Prostate gland (tissue), 2 donors: Measurements from ENCODE around the gene CEPT1. TPM values are rescaled to one million over a fixed set of nuclear protein-coding genes. Genes with fewer than 3 reads are reported as not detected.

Experiments
- DNase-seq: peaks from one replicate; pipeline ENCODE4 v3.0.0-alpha.2; 2019; ENCODE audit warnings: low spot score
- H3K27ac ChIP-seq, 2 donors: fragments of 200-600 bp; sonication (generic); 2 replicates each; pipeline ENCODE4 v1.5.1; 2017 to 2019
- H3K27me3 ChIP-seq: fragments of 200-600 bp; sonication (generic); replicated peaks from 2 replicates; pipeline ENCODE4 v1.5.1; 2019; ENCODE audit not compliant: insufficient read depth
- H3K36me3 ChIP-seq, 2 donors: fragments of 200-600 bp; sonication (generic); 1 replicate in 1 of 2; 2 replicates in 1 of 2; pipeline versions ENCODE4 v1.5.1 to v1.8.1; 2017 to 2019
- H3K4me1 ChIP-seq: fragments of 200-600 bp; sonication (generic); replicated peaks from 2 replicates; pipeline ENCODE4 v1.5.1; 2019
- H3K4me3 ChIP-seq, 2 donors: fragments of 200-600 bp; sonication (generic); 2 replicates each; pipeline ENCODE4 v1.5.1; 2017 to 2019
- H3K9me3 ChIP-seq: fragments of 200-600 bp; sonication (generic); 2 replicates; pipeline ENCODE4 v1.5.1; 2017
- CTCF ChIP-seq, 4 experiments: fragments of 200-600 bp in 2 of 4; fragments of 450-650 bp in 2 of 4; sonication (generic) in 2 of 4; IDR thresholded peaks; 1 replicate in 3 of 4; 2 replicates in 1 of 4; pipeline ENCODE4 v1.5.1; 2016 to 2019; ENCODE audit warnings: antibody characterized with exemption in 4 of 4, mild to moderate bottlenecking in 2 of 4, moderate library complexity in 2 of 4
- POLR2A ChIP-seq: fragments of 450-650 bp; IDR thresholded peaks from one replicate; pipeline ENCODE4 v1.6.1; 2016; ENCODE audit warnings: antibody characterized with exemption, mild to moderate bottlenecking
- POLR2AphosphoS5 ChIP-seq: sonication (generic); formaldehyde crosslinking; IDR thresholded peaks from one replicate; pipeline ENCODE4 v1.6.1; 2017; ENCODE audit warnings: antibody characterized with exemption
- WGBS: methylation state at CpG from one replicate; pipeline ENCODE4 v1.1.5; 2018; 5-methylcytosine and 5-hydroxymethylcytosine counted together
- intact Hi-C: fragments of 100-400 bp; cut with DNase I; formaldehyde crosslinking; loops from one replicate; pipeline ENCODE4 v1.14.2; 2022
- total RNA-seq, 2 donors: library from RNA; depleted of rRNA; stranded (reverse); fragments of >200 nt; gene quantifications; one replicate each; pipeline ENCODE4 v1.1.0, GENCODE V29; 2016

CEPT1 gene
- total RNA-seq, 2 donors from 2014 or later, result 32.2 to 52.5 TPM

DNA sequence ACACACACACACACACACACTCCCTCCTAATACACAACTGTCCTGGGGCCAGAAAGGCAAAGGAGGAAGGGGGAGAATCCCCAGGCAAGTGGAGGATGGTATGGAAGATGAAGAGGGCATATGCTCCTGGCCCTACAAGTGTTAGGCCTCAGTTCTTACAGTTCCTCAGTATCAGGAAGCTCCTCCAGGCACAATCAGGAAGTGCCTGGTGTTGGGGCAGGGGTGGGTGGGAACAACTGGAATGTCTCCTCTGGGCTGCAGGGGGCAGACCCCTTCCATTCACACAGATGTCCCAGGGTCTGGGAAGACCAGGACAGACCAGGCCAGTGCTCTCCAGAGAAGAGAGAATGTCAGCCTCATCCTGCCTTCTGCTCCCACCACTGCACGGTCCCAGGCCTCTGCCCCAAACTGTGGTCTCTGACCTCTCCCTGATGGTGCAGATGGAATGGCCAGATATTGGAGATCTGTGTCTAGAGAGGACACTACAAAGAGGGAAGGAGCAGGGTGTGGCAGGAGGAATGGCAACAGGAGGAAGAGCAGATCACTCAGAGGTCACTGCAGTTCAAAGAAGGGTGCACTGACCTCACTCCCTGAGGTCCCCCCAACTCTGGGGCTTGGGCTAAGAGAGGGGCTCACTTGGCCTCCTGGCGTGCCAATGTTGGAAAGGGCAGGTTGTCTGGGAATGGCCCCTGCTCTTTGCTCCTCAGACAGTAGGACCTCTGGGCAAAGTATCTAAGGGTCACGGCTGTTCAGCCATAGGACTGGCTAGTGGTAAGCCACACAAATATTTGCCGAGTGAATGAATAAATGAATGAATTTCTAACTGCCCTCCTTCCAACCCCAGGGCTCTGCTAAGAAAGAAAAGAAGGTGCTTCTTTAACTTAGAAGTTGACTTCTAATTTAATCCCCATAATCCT is 62.9 kb downstream of the CEPT1 start:
- H3K9me3 ChIP-seq, result no peaks in the 10 kb centered on the region
- no peak for TF ChIP-seq CTCF (IDR thresholded peaks at IDR 0.05)
- no peak for TF ChIP-seq POLR2A
- TF ChIP-seq POLR2AphosphoS5, result no peak
- WGBS, result 74% methylated on average over 4 of the region's 4 CpGs
- no peaks in the 10 kb centered on the region for H3K36me3 ChIP-seq
- no peak for DNase-seq
- peaks cover 7% of the 10 kb centered on the region for H3K4me1 ChIP-seq
- peak overlapping the region; percentile 76 to 89 for H3K27ac ChIP-seq
- intact Hi-C loops, result no loop called here
- peak overlapping the region; percentile 62 to 71 for H3K4me3 ChIP-seq
- H3K27me3 ChIP-seq, result no peaks in the 10 kb centered on the region

DNA sequence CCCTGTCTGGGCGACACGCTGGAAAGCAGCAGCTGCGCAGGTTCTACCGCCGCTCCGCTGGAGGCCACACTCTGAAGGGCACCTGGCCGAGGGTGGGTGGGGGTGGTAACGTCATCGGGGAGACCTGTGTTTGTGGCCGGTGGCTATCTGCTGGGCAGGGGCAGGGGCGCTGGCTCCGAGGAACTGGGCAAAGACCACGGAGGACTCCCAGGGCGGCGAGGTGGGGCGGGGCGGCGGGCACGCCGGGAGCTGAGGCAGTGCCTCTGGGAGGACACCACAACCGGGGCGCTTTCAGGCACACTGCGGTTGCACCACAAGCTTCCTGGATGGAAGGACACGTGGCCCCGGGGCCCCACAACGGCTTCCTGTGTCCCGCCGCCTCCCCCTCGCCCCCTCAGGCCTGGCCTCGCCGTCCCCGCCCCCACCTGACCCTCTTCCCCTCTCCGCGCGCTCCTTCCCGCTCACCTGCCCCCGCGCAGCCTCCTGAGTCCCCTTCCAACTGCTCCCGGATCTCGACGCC is 63.7 kb downstream of the CEPT1 start:
- peak; percentile 69 for DNase-seq
- intact Hi-C loops, result no loop called here

GRCh38 chr1:111204201-111204982 is 64.4 kb downstream of the CEPT1 start:
- 4% methylated on average over 43 of the region's 61 CpGs for WGBS
- H3K36me3 ChIP-seq, result no peaks in the 10 kb centered on the region
- H3K27me3 ChIP-seq, result no peaks in the 10 kb centered on the region
- peak; percentile 55 for DNase-seq
- no peaks in the 10 kb centered on the region for H3K9me3 ChIP-seq
- peak overlapping the region; percentile 62 to 71 for H3K4me3 ChIP-seq
- intact Hi-C loops, result no loop called here
- peak in 1 of 4 experiments; percentile 12 for TF ChIP-seq CTCF (IDR thresholded peaks at IDR 0.05)
- peak; percentile 75 for TF ChIP-seq POLR2A
- TF ChIP-seq POLR2AphosphoS5, result peak; percentile 10
- peak overlapping the region; percentile 76 to 89 for H3K27ac ChIP-seq
- H3K4me1 ChIP-seq, result peaks cover 7% of the 10 kb centered on the region

More for the DNA sequence above, 63.7 kb downstream of the CEPT1 start:
- Histone ChIP-seq H3K9me3 (no peaks in the 10 kb centered on the region), H3K4me3 (peak overlapping the region; percentile 62 to 71), H3K27ac (peak overlapping the region; percentile 76 to 89), H3K27me3 (no peaks in the 10 kb centered on the region), H3K4me1 (peaks cover 7% of the 10 kb centered on the region), H3K36me3 (no peaks in the 10 kb centered on the region)
- TF ChIP-seq POLR2A, result peak; percentile 31
- no peak for TF ChIP-seq CTCF (IDR thresholded peaks at IDR 0.05)
- TF ChIP-seq POLR2AphosphoS5, result no peak
- 6% methylated on average over 41 of the region's 41 CpGs for WGBS

GRCh38 chr1:111204983-111205713 is 65.1 kb downstream of the CEPT1 start:
- 62% methylated on average over 9 of the region's 9 CpGs for WGBS
- H3K9me3 ChIP-seq, result no peaks in the 10 kb centered on the region
- no peaks in the 10 kb centered on the region for H3K27me3 ChIP-seq
- no peak for DNase-seq
- H3K27ac ChIP-seq, result no peak overlapping the region
- H3K36me3 ChIP-seq, result no peaks in the 10 kb centered on the region
- intact Hi-C loops, result no loop called here
- H3K4me1 ChIP-seq, result peaks cover 7% of the 10 kb centered on the region
- TF ChIP-seq CTCF (IDR thresholded peaks at IDR 0.05) (no peak), POLR2AphosphoS5 (no peak), POLR2A (no peak)
- H3K4me3 ChIP-seq, result no peak overlapping the region
